Measurements from ENCODE around the gene TTC36. TPM values are rescaled to one million over a fixed set of nuclear protein-coding genes. Genes with fewer than 3 reads are reported as not detected.
A peak's percentile ranks its signal among the peaks of the same experiment; 100 is the strongest.

TTC36 gene
- total RNA-seq, 4 donors from 2014 or later = 0.50 to 3.7 (median 1.4) TPM

DNA sequence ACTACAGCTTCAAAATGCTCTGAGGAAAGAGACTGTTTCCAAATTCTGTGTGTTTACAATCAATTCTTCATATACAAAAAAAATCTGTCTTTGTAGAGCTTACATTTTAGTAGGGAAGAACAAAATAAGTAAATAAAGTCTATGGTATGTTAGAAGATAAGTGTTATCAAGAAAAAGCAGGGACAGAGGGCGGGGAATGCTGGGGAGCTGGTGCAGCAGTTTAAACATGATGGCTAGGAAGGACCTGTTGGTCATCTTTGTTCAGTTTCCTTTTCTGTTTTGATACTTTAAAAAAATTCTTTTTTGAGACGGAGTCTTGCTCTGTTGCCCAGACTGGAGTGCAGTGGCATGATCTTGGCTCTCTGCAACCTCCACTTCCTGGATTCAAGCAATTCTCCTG, 19.9 kb downstream of the TTC36 start:
- Histone ChIP-seq H3K9me3 (no peaks in the 10 kb centered on the region), H3K27ac (replicated peaks in 1 of 4) (no peak overlapping the region), H3K4me1 (no peaks in the 10 kb centered on the region), H3K36me3 (peaks cover 7 to 87% (median 60%) of the 10 kb centered on the region in 4 donors), H3K4me3 (no peak overlapping the region), H3K27me3 (no peaks in the 10 kb centered on the region)
- intact Hi-C loops (cut with DNase I) = no loop called here
- 94% methylated on average over 2 of the region's 2 CpGs for WGBS
- TF ChIP-seq, protein P1, sequence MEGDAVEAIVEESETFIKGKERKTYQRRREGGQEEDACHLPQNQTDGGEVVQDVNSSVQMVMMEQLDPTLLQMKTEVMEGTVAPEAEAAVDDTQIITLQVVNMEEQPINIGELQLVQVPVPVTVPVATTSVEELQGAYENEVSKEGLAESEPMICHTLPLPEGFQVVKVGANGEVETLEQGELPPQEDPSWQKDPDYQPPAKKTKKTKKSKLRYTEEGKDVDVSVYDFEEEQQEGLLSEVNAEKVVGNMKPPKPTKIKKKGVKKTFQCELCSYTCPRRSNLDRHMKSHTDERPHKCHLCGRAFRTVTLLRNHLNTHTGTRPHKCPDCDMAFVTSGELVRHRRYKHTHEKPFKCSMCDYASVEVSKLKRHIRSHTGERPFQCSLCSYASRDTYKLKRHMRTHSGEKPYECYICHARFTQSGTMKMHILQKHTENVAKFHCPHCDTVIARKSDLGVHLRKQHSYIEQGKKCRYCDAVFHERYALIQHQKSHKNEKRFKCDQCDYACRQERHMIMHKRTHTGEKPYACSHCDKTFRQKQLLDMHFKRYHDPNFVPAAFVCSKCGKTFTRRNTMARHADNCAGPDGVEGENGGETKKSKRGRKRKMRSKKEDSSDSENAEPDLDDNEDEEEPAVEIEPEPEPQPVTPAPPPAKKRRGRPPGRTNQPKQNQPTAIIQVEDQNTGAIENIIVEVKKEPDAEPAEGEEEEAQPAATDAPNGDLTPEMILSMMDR (IDR thresholded peaks at IDR 0.05) = no peak
- TF ChIP-seq POLR2A (IDR thresholded peaks at IDR 0.05; ENCODE audit: low read depth) (no peak), EP300 (IDR thresholded peaks at IDR 0.05) (no peak)
- no peak for DNase-seq (ENCODE audit: extremely low spot score)

DNA sequence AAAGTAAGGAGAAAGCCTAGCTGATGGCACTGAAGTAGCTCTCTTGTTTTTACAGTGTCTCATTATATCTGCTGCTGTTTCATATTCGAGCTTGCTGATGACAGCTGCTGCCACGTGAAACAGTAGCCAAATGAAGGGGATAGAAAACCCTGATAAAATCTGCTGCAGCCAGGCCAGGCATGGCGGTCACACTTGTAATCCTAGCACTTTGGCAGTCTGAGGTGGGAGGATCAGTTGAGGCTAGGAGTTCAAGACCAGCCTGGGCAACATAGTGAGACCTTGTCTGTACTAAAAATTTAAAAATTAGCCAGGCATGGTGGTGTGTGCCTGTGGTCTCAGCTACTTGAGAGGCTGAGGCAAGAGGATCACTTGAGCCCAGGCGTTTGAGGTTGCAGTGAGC, 25.1 kb downstream of the TTC36 start:
- intact Hi-C loops (cut with DNase I) = no loop called here
- Histone ChIP-seq H3K4me1 (no peaks in the 10 kb centered on the region), H3K9me3 (no peaks in the 10 kb centered on the region), H3K36me3 (peaks cover 26 to 91% (median 71%) of the 10 kb centered on the region in 4 donors), H3K4me3 (no peak overlapping the region), H3K27ac (replicated peaks in 1 of 4) (no peak overlapping the region), H3K27me3 (no peaks in the 10 kb centered on the region)
- peak; percentile 17 for DNase-seq (ENCODE audit: extremely low spot score)
- TF ChIP-seq EP300 (IDR thresholded peaks at IDR 0.05) (no peak), POLR2A (IDR thresholded peaks at IDR 0.05; ENCODE audit: low read depth) (no peak), POLR2AphosphoS5 (IDR thresholded peaks at IDR 0.05) (no peak)
- TF ChIP-seq, protein P1 (IDR thresholded peaks at IDR 0.05) = no peak
- 96% methylated on average over 4 of the region's 4 CpGs for WGBS

DNA sequence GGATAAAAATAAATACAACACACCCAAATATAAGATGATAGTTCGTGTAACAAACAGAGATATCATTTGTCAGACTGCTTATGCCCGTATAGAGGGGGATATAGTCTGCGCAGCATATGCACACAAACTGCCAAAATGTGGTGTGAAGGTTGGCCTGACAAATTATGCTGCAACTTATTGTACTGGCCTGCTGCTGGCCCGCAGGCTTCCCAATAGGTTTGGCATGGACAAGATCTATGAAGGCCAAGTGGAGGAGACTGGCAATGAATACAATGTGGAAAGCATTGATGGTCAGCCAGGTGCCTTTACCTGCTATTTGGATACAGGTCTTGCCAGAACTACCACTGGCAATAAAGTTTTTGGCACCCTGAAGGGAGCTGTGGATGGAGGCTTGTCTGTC, 33.5 kb downstream of the TTC36 start:
- H3K4me1 ChIP-seq = peaks cover 0 to 21% (median 14%) of the 10 kb centered on the region in 4 donors
- H3K27ac ChIP-seq (replicated peaks in 1 of 4) = no peak overlapping the region
- no peak overlapping the region for H3K4me3 ChIP-seq
- no peak for TF ChIP-seq EP300 (IDR thresholded peaks at IDR 0.05)
- peaks cover 23 to 52% (median 41%) of the 10 kb centered on the region in 4 donors for H3K36me3 ChIP-seq
- no peaks in the 10 kb centered on the region for H3K9me3 ChIP-seq
- DNase-seq (ENCODE audit: extremely low spot score) = no peak
- intact Hi-C loops (cut with DNase I) = no loop called here
- H3K27me3 ChIP-seq = no peaks in the 10 kb centered on the region
- WGBS = 92% methylated on average over 4 of the region's 4 CpGs

DNA sequence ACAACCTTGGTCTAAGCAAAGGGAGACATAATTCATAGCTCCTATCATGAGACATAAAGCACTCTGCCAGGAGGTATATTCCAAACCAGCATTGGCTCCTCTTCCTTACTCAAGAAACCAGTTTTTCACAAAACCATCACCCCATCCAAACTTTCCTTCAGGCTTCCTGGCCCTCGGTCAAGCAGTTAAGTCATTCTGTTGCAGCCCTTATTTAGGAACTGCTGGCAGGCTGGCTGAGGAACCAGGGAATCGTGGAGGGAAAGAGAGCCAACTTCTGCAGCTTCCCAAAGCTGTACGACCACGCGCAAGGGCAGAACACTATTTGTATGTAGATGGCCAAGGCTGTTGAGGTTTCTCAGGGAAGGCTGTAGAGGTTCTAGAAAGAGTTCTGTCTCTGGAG, 37.8 kb downstream of the TTC36 start:
- H3K4me3 ChIP-seq = peak overlapping the region; percentile 57 to 71 (median 64)
- peak; percentile 50 for DNase-seq (ENCODE audit: extremely low spot score)
- peaks cover 0 to 26% (median 18%) of the 10 kb centered on the region in 4 donors for H3K4me1 ChIP-seq
- TF ChIP-seq POLR2A (IDR thresholded peaks at IDR 0.05; ENCODE audit: low read depth) (no peak), POLR2AphosphoS5 (IDR thresholded peaks at IDR 0.05) (peak in 1 of 2 donors; percentile 14)
- H3K9me3 ChIP-seq = no peaks in the 10 kb centered on the region
- intact Hi-C loops (cut with DNase I) = loop anchor here (5.0 kb wide), 1 partner anchor 33 kb away; the partner anchor contains the start of gene TMEM25
- WGBS = 31% methylated on average over 5 of the region's 5 CpGs
- no peaks in the 10 kb centered on the region for H3K27me3 ChIP-seq
- H3K27ac ChIP-seq (replicated peaks in 1 of 4) = peak overlapping the region; percentile 75 to 84 (median 80)
- peaks cover 0 to 12% (median 9%) of the 10 kb centered on the region in 4 donors for H3K36me3 ChIP-seq

DNA sequence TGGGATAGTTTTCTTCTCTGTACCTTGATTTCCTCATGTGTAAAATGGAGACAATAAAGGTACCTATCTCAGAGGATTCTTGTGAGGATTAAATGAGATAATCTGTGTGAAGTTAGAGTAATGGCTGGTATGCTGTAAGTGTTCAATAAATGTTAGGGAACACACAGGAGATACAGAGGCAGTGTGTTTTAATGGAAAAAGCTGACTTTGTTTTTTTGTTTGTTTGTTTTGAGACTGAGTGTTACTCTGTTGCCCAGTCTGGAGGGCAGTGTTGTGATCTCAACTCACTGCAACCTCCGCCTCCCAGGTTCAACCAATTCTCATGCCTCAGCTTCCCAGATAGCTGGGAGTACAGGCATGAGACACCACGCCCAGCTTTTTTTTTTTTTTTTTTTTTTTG, 42.4 kb downstream of the TTC36 start:
- intact Hi-C loops (cut with DNase I) = loop anchor here (5.0 kb wide), 2 partner anchors 37 to 38 kb away; partner anchors contain the start of genes PHLDB1 and TMEM25
- no peaks in the 10 kb centered on the region for H3K36me3 ChIP-seq
- DNase-seq (ENCODE audit: extremely low spot score) = peak; percentile 12

More for the DNA sequence above, 42.4 kb downstream of the TTC36 start:
- Histone ChIP-seq H3K4me1 (peaks cover 23 to 38% (median 36%) of the 10 kb centered on the region in 4 donors), H3K27me3 (no peaks in the 10 kb centered on the region), H3K4me3 (no peak overlapping the region), H3K9me3 (no peaks in the 10 kb centered on the region), H3K27ac (replicated peaks in 1 of 4) (no peak overlapping the region)
- WGBS = 90% methylated on average over 2 of the region's 2 CpGs
- TF ChIP-seq POLR2A (IDR thresholded peaks at IDR 0.05; ENCODE audit: low read depth) (no peak), POLR2AphosphoS5 (IDR thresholded peaks at IDR 0.05) (no peak), EP300 (IDR thresholded peaks at IDR 0.05) (no peak)
- TF ChIP-seq, protein P1 (IDR thresholded peaks at IDR 0.05) = no peak

Data from esophagus muscularis mucosa (tissue), 4 donors.